ENCODE measurements around the gene RSPRY1.

DNA sequence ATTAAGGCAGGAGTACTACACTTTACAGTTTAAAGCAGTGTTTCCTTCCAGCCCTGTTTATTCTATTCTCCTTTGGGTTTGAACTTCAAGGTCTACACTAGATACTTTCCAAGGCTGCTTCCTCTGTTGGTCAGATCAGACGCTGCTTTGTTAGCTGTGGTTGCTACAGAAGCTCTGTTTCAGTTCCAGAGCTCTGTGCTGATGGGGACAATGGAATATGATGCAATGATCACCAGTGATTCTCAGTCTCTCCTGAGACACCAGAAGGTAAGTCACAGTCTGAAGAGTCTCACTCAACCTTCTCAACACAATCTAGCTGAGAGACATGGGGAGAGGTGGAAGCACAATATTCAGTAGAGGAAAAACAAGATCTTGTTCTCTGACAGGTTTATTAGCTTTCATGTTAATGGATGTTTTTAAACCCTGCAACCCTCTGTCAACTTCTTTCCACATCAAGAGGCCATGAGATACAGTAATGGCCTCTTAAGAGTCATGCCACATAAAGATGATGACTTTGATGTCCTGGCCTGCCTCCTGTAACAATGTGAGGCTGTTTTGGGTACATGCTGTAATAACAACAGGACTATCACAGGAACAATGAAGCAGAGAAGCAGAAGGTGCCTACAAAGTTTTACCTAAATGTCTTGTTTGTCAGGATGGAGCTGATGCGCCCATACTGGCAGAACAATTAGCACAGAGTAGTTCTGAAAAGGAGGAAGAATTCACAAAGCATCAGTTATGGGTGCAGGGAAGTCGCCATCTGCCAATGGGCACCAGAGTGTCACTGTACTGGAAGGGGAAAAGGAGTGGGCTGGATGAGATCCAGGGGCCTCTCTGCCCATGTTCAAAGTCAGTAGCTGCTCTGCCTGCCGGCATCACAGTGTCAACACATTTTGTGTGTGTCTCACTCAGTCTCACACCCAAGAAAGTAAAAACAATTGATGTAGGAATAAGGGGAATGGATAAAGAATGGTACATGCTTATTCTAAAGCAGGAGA lies 33.7 kb upstream of the RSPRY1 start:
- TF ChIP-seq GATA2 (IDR thresholded peaks at IDR 0.05; ENCODE audit: low read depth, low read length): no peak
- no peak for TF ChIP-seq GATA3 (IDR thresholded peaks at IDR 0.05; ENCODE audit: low read depth, low read length)
